HCT116 (cell line): Measurements from ENCODE around the gene KIF26A. TPM values are rescaled to one million over a fixed set of nuclear protein-coding genes. Genes with fewer than 3 reads are reported as not detected.

Experiments used
- ATAC-seq: fragments of 200-7000 bp; cut with Tn5 transposase; 2 replicates; pipeline ENCODE4 v1.9.1; 2020; ENCODE audit warnings: mild to moderate bottlenecking, moderate library complexity
- BruUV-seq: library from RNA; stranded (reverse); fragments of 400-500 nt; replicated peaks from 2 replicates; lab custom pipeline; 2021; lab: Mats Ljungman, UMichigan
- CTCF ChIA-PET: fragments of 300-600 bp; sonication (Branson Sonifier 250); formaldehyde crosslinking; loops from one replicate; lab custom pipeline; 2021; ENCODE audit warnings: antibody characterized with exemption; lab: Charles Lee
- POLR2A ChIA-PET: fragments of 300-600, 350-600 bp; sonication (Branson Sonifier 250); formaldehyde crosslinking; loops from one replicate; lab custom pipeline; 2021; ENCODE audit warnings: antibody characterized with exemption; lab: Charles Lee
- RAD21 ChIA-PET, 2 experiments: fragments of 300-600 bp; sonication (Branson Sonifier 250); formaldehyde crosslinking; loops; one replicate each; lab custom pipeline; 2023; ENCODE audit warnings: low total read pairs in 2 of 2; ENCODE audit not compliant: uncharacterized antibody in 2 of 2, unreplicated experiment in 2 of 2, low non-redundant PET in 1 of 2; lab: Charles Lee
- DNase-seq: peaks from one replicate; pipeline ENCODE4 v3.0.0-alpha.2; 2010; ENCODE audit warnings: low read depth, low spot score
- H2AFZ ChIP-seq: fragments of 200-600 bp; shearing (Covaris generic), sonication (generic); 2 replicates; pipeline ENCODE4 v1.6.1; 2017; ENCODE audit warnings: low read depth, mixed run types, mixed read lengths, antibody characterized with exemption, low read length; ENCODE audit not compliant: poor library complexity, severe bottlenecking
- H3K27ac ChIP-seq: 2 replicates; pipeline ENCODE4 v1.5.1; 2012; ENCODE audit warnings: low read depth, low read length
- H3K27me3 ChIP-seq: fragments of 200-600 bp; sonication (generic); 2 replicates; pipeline ENCODE4 v1.6.1; 2016; ENCODE audit warnings: mixed run types, low read length, mixed read lengths; ENCODE audit not compliant: insufficient read depth
- H3K36me3 ChIP-seq, 2 experiments: fragments of 200-500 bp in 1 of 2; fragments of 200-600 bp in 1 of 2; sonication (Bioruptor generic) in 1 of 2; sonication (generic) in 1 of 2; 2 replicates each; pipeline versions ENCODE4 v1.5.1 to v1.6.1; 2014 to 2016; ENCODE audit warnings: low read length in 2 of 2, inconsistent platforms in 1 of 2, mixed read lengths in 1 of 2, mixed run types in 1 of 2; ENCODE audit not compliant: insufficient read depth in 2 of 2, control insufficient read depth in 1 of 2
- H3K4me1 ChIP-seq, 2 experiments: fragments of 200-600 bp in 1 of 2; sonication (generic) in 1 of 2; 2 replicates each; pipeline versions ENCODE4 v1.5.1 to v1.6.1; 2012 to 2017; ENCODE audit warnings: low read length in 2 of 2, inconsistent platforms in 1 of 2, mild to moderate bottlenecking in 1 of 2, mixed read lengths in 1 of 2, mixed run types in 1 of 2, moderate library complexity in 1 of 2; ENCODE audit not compliant: insufficient read depth in 2 of 2, control insufficient read depth in 1 of 2
- H3K4me2 ChIP-seq: fragments of 200-600 bp; sonication (generic); 2 replicates; pipeline ENCODE4 v1.6.1; 2017; ENCODE audit warnings: mixed run types, low read length, mixed read lengths
- H3K4me3 ChIP-seq, 2 experiments: fragments of 200-600 bp in 1 of 2; sonication (generic) in 1 of 2; replicated peaks in 1 of 2; 2 replicates each; pipeline ENCODE4 v1.5.1; 2011 to 2016; ENCODE audit warnings: low read length in 2 of 2, control low read depth in 1 of 2, low read depth in 1 of 2, mild to moderate bottlenecking in 1 of 2, mixed read lengths in 1 of 2, mixed run types in 1 of 2
- H3K79me2 ChIP-seq: fragments of 200-600 bp; sonication (generic); 2 replicates; pipeline ENCODE4 v1.6.1; 2017; ENCODE audit warnings: mild to moderate bottlenecking, mixed run types, low read length, moderate library complexity, mixed read lengths; ENCODE audit not compliant: insufficient read depth
- H3K9ac ChIP-seq: fragments of 200-600 bp; sonication (generic); 2 replicates; pipeline ENCODE4 v1.6.1; 2016; ENCODE audit warnings: low read length, mixed read lengths
- H3K9me2 ChIP-seq: fragments of 200-600 bp; sonication (generic), shearing (Covaris generic); 2 replicates; pipeline ENCODE4 v1.6.1; 2017; ENCODE audit warnings: mixed run types, mild to moderate bottlenecking, moderate library complexity; ENCODE audit not compliant: insufficient read depth
- H3K9me3 ChIP-seq, 2 experiments: fragments of 200-500 bp in 1 of 2; fragments of 200-600 bp in 1 of 2; sonication (Bioruptor generic) in 1 of 2; sonication (generic) in 1 of 2; 2 replicates each; pipeline ENCODE4 v1.6.1; 2014 to 2017; ENCODE audit warnings: low read length in 2 of 2, mixed read lengths in 2 of 2, inconsistent platforms in 1 of 2, low read depth in 1 of 2, mild to moderate bottlenecking in 1 of 2, mixed run types in 1 of 2, moderate library complexity in 1 of 2; ENCODE audit not compliant: control insufficient read depth in 1 of 2, insufficient read depth in 1 of 2
- H4K20me1 ChIP-seq: fragments of 200-600 bp; sonication (generic), shearing (Covaris generic); 2 replicates; pipeline ENCODE4 v1.6.1; 2017; ENCODE audit warnings: mixed run types, mild to moderate bottlenecking, moderate library complexity; ENCODE audit not compliant: insufficient read depth
- ELF1 ChIP-seq: IDR thresholded peaks from 2 replicates; pipeline ENCODE4 v1.6.1; 2012; ENCODE audit warnings: low read depth, borderline replicate concordance
- ZNF274 ChIP-seq: fragments of 200-500 bp; sonication (Bioruptor generic); IDR thresholded peaks from 2 replicates; pipeline ENCODE4 v1.6.1; 2014; ENCODE audit warnings: mild to moderate bottlenecking, low read depth, low read length, inconsistent platforms
- intact Hi-C: fragments of 100-400 bp; cut with micrococcal nuclease; formaldehyde crosslinking; loops from 2 replicates; pipeline ENCODE4 v1.10.0; 2022
- total RNA-seq: library from RNA; stranded (reverse); gene quantifications from one replicate; pipeline ENCODE4 v1.2.1, GENCODE V29; 2021; ENCODE audit not compliant: unreplicated experiment
- TF ChIP-seq, protein P1 (sequence below): IDR thresholded peaks from 2 replicates; pipeline ENCODE4 v1.6.1; 2012
- TF ChIP-seq, protein P2 (sequence below): IDR thresholded peaks from 2 replicates; pipeline ENCODE4 v1.6.1; 2012; ENCODE audit warnings: low read depth

Gene KIF26A
- total RNA-seq, 1 experiment from 2014 or later: 10.2 TPM

- Histone ChIP-seq H3K79me2 (no peaks in the 10 kb centered on the region), H3K9ac (no peak overlapping the region), H3K4me1 (peaks cover 2 to 5% of the 10 kb centered on the region in 2 experiments; a peak in 1 of 4 replicates), H3K27me3 (no peaks in the 10 kb centered on the region), H4K20me1 (no peaks in the 10 kb centered on the region), H3K9me2 (no peaks in the 10 kb centered on the region), H2AFZ (no peak overlapping the region), H3K36me3 (no peaks in the 10 kb centered on the region), H3K4me2 (no peak overlapping the region), H3K27ac (no peak overlapping the region), H3K4me3 (no peak overlapping the region)
- no TSS peak for BruUV-seq
- ChIA-PET CTCF (interaction anchor here (1.1 to 1.5 kb wide), 2 partner anchors 40 to 54 kb away, joined by 4 to 7 read pairs; no protein-coding TSS in a partner anchor), RAD21 (no interaction called here), POLR2A (no interaction called here)
- DNase-seq (no peak), ATAC-seq (no peak)
- intact Hi-C loops: loop anchor here (1.0 to 10.0 kb wide), 3 partner anchors 38 to 327 kb away; no protein-coding TSS in a partner anchor
- TF ChIP-seq, protein P1, sequence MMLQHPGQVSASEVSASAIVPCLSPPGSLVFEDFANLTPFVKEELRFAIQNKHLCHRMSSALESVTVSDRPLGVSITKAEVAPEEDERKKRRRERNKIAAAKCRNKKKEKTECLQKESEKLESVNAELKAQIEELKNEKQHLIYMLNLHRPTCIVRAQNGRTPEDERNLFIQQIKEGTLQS: no peak
- no peak for TF ChIP-seq ELF1
- TF ChIP-seq ZNF274: no peak
- TF ChIP-seq, protein P2, sequence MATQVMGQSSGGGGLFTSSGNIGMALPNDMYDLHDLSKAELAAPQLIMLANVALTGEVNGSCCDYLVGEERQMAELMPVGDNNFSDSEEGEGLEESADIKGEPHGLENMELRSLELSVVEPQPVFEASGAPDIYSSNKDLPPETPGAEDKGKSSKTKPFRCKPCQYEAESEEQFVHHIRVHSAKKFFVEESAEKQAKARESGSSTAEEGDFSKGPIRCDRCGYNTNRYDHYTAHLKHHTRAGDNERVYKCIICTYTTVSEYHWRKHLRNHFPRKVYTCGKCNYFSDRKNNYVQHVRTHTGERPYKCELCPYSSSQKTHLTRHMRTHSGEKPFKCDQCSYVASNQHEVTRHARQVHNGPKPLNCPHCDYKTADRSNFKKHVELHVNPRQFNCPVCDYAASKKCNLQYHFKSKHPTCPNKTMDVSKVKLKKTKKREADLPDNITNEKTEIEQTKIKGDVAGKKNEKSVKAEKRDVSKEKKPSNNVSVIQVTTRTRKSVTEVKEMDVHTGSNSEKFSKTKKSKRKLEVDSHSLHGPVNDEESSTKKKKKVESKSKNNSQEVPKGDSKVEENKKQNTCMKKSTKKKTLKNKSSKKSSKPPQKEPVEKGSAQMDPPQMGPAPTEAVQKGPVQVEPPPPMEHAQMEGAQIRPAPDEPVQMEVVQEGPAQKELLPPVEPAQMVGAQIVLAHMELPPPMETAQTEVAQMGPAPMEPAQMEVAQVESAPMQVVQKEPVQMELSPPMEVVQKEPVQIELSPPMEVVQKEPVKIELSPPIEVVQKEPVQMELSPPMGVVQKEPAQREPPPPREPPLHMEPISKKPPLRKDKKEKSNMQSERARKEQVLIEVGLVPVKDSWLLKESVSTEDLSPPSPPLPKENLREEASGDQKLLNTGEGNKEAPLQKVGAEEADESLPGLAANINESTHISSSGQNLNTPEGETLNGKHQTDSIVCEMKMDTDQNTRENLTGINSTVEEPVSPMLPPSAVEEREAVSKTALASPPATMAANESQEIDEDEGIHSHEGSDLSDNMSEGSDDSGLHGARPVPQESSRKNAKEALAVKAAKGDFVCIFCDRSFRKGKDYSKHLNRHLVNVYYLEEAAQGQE: no peak
- TF ChIP-seq, all 23 proteins: peak for 0
- peaks cover 14 to 15% of the 10 kb centered on the region in 2 experiments; a peak in 3 of 4 replicates for H3K9me3 ChIP-seq
Observed at GRCh38 chr14:104131968-104132732, 6.2 kb upstream of the KIF26A start.
